G401.6 (cell line): Measurements from ENCODE around the gene NPEPL1.

Source experiments
- FAIRE-seq: peaks from 2 replicates; lab custom pipeline; 2012; peaks lifted over from hg19 to GRCh38; lab: Jason Lieb, UNC

Gene NPEPL1

GRCh38 chr20:58685988-58686387, 6.6 kb upstream of the NPEPL1 start:
- FAIRE-seq = no peak

GRCh38 chr20:58688414-58688813, 4.2 kb upstream of the NPEPL1 start:
- FAIRE-seq = no peak

GRCh38 chr20:58688840-58689239, 3.8 kb upstream of the NPEPL1 start:
- no peak for FAIRE-seq

DNA sequence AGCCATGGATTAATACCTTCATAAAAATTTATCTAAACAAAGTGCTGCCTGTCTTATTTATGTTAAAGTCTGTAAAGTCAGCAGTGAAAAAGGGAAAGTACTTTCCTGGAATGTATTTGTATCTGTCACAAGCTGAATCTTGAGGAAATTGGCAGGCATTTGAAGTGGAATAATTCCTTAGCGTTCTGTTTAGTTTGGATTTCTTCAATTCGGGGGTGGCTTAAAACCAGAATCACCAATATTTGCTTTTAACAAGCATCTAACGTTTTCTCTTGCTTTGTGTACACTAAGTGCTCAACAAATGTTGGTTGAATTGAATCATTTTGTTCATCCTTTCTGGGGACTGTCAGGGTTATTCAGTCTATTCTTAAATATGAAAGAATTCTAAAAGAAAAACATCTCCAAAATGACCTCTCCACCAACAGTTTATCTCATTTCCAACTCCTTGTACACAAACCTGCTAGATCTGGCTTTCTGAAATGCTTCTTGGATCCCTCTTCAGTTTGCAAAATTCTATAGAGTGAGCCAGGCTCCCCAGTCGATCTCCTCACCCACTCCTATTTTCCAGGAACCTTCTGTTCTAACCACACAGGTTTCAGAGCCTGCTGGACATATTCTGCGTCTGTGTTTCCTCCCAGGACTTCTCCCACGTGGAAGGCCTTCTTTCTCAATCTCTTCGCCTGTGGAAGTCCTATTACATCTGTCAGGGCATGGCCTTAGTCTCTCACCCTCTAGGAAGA, 2.0 kb upstream of the NPEPL1 start:
- no peak for FAIRE-seq

DNA sequence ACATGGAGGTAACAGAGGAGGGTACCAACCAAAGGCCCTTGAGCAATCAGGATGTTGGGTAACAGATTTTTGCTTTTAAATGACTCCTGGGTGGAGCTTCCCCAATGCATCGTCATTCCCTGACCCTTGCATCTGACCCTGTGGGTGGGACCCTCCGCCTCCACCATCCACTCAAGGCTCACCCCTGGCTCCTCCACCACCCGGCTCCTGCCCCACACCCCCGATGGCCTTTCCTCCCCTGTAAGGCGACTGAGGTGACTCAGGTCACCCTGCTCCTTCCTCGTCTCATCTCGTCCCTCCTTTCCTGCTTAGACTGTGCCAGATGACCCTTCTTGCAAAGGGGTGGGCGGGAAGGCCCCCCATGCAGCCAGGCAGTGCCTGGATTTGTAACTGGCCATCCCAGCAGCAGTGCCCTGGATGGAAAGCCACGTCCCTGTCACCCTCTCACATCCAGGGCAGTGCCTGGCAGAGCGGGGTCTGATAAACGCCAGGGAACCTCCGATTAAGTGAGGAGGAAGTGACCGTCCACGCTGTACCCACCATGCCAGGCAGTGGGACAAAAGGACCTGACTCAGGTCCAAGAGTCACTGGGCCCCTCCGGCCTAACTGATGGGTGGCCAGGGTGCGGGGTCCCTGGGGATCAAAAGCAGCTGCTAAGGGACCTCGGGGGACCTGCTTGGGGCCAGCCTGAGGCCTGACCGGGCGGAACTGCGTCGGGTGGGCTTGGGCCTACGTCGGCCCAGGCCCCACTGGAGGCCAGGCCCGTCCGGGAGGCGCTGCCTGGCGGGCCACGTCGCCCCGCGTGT, 624 bp upstream of the NPEPL1 start:
- no peak for FAIRE-seq

- no peak for FAIRE-seq
Measured at GRCh38 chr20:58693226-58694006, 816 bp downstream of the NPEPL1 start.

DNA sequence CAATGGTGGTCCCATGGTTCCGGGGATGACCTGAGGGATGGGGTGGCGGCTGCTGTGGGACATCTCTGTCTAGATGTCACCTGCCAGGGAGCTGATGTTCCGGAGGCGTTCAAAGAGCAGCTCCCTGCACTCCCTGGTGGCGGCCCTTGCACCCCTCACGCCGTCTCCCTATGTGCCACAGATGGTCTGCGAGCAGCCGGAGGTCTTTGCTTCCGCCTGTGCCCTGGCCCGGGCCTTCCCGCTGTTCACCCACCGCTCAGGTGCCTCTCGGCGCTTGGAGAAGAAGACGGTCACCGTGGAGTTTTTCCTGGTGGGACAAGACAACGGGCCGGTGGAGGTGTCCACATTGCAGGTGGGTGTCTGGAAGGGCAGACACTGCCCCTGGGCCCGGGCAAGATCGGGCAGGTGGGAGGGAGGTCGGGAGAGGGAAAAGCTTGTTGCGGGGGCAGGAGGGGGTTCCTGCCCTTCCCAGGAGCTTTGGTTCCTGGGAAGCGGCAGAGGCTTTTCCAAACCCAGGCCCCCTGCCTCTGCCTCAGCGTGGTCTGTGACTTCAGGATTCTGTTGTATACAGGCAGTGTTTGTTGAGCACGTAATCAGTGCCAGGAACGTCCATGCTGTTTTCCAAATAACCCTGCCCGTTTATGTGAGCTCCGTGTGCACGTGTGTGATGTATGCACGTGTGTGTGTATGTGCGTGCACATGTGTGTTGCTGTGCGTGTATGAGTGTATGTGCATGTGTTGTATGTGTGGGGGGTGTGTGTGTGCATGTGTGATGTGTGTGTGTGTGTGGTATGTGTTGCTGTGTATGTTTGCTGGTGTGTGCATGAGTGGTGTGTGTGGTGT, 1.9 kb downstream of the NPEPL1 start:
- FAIRE-seq = no peak

- no peak for FAIRE-seq
Measured at GRCh38 chr20:58695084-58695722, 2.6 kb downstream of the NPEPL1 start.

GRCh38 chr20:58695895-58696375, 3.3 kb downstream of the NPEPL1 start:
- no peak for FAIRE-seq

GRCh38 chr20:58696411-58696961, 3.9 kb downstream of the NPEPL1 start:
- no peak for FAIRE-seq

- no peak for FAIRE-seq
Measured at GRCh38 chr20:58697201-58697866, 4.7 kb downstream of the NPEPL1 start.

DNA sequence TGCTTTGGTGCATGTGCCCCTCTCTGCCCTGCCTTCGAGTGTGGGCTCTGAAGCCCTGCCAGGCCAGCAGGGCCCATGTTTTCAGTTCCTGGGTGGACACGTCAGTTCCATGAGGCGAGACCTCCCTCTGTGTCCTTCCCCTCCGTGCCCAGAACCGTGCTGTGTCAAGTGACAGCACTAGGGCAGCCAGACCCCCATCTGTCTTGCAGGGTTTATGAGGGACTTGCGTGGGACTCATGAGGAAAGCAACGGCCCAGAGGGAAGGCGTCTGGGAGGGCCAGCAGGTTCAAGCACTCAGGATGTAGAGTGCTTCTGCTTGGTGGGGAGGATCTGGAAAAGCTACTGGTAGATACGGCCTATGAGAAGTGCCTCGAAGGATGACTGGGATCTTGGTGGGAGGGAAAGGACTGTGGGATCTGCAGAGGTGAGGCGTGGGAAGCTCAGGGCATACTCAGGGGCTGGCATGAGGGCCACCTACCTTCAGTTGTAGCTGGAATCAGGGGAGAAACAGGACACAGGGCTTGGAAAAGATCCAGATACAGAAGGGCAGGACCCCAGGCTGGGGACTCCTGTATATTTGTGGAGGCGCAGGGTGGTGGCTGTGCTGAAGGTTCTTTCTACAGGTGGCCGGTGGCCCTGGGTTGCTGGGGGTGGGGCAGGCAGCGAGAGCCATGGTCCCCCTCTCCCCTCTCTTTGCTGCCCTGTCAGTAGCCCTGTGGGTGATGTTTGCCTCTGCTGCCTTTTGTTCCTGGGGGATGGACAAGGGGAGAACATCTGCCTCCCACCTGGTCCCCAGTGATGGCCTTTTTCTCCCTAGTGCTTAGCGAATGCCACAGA, 5.5 kb downstream of the NPEPL1 start:
- FAIRE-seq = no peak

- no peak for FAIRE-seq
Measured at GRCh38 chr20:58698741-58699622, 6.4 kb downstream of the NPEPL1 start.

GRCh38 chr20:58699623-58700107, 7.1 kb downstream of the NPEPL1 start:
- no peak for FAIRE-seq

DNA sequence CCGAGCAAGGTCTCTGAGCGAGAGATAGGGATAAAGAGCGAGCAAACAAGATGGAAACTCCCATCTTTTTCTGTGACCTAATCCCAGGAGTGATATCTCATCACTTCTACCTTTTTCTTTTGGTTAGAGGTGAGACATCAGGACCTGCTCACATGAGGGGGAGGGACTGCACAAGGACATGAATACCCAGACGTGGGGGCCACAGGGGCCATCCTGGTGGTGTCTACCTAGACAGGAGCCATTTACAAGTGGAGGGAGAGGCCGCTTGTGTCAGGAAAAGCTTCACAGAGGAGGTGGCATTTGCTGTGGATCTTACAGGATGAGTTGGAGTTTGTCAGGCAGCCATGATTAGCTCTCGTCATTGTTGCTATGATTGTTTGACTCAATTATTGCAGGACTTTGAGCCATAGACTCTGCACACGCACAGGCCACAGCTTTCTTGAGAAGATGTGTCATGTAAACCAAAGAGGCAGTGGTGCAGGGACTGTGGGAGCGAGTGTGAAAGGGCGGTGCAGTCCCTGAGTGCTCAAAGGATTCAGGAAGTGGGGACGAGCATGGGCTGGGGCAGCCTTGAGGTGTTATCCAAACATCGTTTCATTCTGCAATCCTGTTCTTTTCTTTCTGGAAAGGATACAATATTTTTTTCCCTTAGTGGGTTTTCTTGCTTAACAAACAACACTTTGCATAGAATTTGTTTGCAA, 7.7 kb downstream of the NPEPL1 start:
- no peak for FAIRE-seq

DNA sequence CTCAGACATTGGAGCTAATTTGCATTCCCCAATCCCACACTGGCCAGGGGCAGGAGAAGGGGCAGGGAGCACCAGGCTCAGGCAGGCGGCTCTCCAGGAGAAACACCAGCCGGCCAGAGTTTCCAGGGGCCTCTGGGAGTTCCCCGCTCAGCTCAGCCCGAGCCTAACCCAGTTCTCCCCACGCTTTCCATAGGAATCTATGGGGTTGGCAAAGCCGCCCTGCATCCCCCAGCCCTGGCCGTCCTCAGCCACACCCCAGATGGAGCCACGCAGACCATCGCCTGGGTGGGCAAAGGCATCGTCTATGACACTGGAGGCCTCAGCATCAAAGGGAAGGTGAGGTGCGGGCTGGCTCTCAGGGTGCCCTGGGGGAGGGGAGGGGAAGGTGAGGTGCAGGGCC, 8.2 kb downstream of the NPEPL1 start:
- no peak for FAIRE-seq

DNA sequence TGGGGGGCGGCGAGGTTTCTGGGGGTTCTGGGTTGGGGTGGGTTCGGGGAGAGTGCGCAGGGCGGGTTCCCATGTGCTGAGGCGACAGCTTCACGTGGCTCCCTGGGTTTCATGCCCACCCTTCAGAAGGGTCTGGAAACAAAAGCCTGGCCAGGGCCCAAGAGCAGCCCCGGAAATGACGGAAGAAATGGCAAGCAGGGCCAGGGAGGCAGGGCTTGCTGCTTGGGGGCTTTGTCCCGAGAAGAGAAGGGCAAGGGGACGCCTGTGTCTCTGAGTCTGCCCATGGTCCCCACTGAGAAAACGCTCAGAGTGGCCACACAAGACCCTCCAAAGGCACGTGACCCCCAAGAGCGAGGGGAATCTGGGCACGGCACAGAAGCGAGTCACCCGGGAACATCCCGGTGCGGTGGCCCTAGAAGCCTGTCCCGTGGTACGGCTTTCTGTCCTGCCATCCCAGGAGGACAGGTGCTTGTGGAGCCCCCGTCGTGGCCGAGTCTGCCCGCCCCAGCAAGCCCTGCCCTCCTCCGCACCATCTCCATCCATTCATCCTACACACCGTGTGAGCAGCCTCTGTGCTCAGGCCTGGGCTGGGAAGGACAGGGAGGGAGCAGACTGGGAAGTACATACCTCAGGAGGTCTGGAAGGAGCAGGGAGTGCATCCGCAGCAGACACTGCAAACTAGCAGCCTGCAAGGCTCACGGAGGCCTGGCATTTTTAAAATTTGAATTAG, 9.0 kb downstream of the NPEPL1 start:
- no peak for FAIRE-seq
